ENCODE data around the gene OR2V1. TPM values are rescaled to one million over a fixed set of nuclear protein-coding genes. Genes with fewer than 3 reads are reported as not detected.
"Not testable (repeated sequence)": the region's sequence is repeated elsewhere in the genome, so short reads cannot be mapped to it uniquely, and the experiment has no call there.

Gene OR2V1
- total RNA-seq, 1 experiment from 2014 or later = not detected

DNA sequence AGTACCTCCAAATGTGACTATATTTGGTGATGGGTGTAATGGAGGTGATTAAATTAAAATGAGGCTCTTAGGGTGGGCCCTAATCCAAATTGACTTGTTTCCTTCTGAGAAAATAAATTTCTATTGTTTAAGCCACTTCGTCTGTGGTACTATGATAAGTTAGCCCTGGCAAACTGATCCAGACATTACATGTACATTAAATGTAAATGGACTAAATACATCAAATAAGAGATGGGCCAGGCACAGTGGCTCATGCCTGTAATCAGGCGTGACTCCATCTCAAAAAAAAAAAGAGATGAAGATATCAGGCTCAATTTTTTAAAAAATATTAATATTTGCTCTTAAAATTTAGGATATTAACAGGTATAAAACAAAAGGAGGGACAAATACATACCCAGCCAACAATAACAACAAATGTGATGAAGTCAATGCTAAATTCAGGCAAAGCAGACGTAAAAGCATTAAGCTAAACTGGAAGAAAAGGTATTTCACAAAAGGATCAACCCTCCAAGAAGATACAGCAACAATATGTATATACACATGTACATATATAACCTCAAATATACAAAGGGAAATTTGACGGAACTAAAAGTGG lies 5.5 kb upstream of the OR2V1 start:
- no peak for DNase-seq (ENCODE audit: low read depth, low spot score)
- in situ Hi-C loops (cut with HindIII; ENCODE audit: low pct_unique_long_range_greater_than_20kb, low sequenced_read_pairs) = no loop called here

DNA sequence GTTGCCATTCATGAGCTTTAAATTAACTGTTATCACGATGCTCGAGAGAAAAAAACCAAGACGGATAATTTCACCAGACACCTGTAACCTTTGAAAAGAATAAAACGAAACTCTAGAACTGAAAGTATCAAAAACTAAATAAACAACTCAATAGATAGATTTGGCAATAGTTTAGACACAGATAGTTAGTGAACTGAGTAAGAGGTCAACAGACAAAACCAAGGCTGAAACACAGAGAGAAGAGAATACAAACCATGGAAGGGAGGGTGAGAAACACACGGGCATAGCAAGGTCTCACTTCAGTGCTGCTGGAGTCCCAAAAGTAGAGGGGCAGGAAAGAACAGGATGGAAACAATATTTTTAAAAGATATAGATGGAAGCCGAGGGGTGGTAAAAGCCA lies 3.3 kb upstream of the OR2V1 start:
- in situ Hi-C loops (cut with HindIII; ENCODE audit: low pct_unique_long_range_greater_than_20kb, low sequenced_read_pairs) = no loop called here
- DNase-seq (ENCODE audit: low read depth, low spot score) = no peak

DNA sequence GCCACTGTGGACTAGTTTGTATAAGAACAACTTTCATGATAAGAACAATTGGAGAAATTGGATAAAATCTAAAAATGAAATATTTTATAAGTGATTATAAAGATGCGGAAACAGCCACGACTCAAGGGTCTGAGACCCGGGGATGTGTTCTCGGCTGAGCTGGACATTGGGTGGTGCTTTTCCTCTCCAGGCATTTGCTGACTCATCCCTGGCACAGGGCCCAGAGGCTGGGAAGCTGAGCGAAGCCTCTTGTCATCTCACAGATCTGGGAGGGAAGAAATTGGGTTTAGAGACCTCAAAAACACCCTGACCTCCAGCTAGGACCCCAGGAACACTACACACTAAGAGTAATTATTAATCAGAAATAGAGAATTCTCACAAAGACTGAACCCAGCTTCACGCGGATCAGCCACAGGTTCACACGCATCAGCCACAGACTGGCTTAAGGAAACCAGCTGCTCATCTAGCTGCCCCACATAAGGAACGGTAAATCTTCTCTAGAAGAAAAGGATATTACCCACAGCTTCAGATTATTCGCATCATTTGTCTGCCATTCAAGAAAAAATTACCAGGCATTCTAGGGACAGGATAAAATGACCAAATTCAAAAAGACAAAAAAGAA lies 2.8 kb upstream of the OR2V1 start:
- peak; percentile 25 for DNase-seq (ENCODE audit: low read depth, low spot score)

DNA sequence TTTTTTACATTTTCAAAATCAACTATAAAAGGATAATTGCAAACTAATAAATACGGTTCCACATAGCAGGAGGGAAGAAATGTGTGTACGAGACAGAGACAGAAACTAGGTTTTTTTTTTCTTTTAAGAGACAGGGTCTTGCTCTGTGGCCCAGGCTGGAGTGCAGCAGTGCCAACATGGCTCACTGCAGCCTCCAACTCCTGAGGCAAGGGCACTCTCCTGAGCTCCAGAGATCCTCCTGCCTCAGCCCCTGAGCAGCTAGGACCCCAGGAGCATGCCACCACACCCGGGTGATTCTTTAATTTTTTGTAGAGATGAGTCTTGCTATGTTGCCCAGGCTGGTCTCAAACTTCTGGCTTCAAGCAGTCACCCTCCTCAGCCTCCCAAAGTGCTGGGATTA lies 2.1 kb upstream of the OR2V1 start:
- in situ Hi-C loops (cut with HindIII; ENCODE audit: low pct_unique_long_range_greater_than_20kb, low sequenced_read_pairs) = no loop called here

More for the DNA sequence above, 2.8 kb upstream of the OR2V1 start:
- in situ Hi-C loops (cut with HindIII; ENCODE audit: low pct_unique_long_range_greater_than_20kb, low sequenced_read_pairs) = no loop called here

DNA sequence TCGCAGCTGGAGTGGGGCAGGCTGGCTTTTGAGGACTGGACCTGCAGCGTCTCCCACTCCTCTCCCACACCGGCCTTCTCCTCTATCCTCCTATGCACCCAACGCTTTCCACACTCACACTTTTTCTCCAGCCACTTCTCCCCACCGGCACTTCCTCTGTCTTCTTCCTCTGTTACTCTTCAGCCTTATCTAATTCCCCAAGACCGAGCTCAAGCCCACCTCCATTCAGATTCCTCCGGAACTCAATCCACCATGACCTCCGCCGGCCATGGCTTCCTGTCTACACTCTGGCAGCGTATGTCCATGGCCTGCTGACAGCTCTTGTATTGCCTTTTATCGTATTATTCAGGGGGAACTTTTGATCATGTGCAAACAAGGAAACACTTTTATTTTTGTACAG lies 545 bp upstream of the OR2V1 start:
- in situ Hi-C loops (cut with HindIII; ENCODE audit: low pct_unique_long_range_greater_than_20kb, low sequenced_read_pairs) = no loop called here

More for the DNA sequence above, 2.1 kb upstream of the OR2V1 start:
- DNase-seq (ENCODE audit: low read depth, low spot score) = no peak

DNA sequence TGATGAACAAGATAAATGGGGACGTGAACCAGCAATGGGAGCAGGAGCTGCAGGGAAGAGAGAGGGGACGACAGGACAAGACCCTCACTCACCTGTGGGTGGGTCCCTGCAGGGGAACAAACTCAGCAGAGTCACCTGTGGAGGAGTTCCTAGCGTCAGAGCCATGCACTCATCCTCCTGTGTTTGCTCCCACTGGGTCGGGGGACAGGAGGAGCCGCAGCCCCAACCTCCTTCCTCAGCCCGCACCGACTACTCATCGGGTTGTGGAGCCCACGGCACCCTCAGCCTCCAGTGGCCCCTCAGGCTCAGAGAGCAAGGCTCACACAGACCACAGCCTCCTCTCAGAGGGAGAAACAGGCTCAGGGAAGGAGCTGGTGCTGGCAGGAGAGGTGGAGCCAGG lies 888 bp downstream of the OR2V1 start:
- DNase-seq (ENCODE audit: low read depth, low spot score); in situ Hi-C loops (cut with HindIII; ENCODE audit: low pct_unique_long_range_greater_than_20kb, low sequenced_read_pairs): not testable (repeated sequence)

More for the DNA sequence above, 545 bp upstream of the OR2V1 start:
- no peak for DNase-seq (ENCODE audit: low read depth, low spot score)

DNA sequence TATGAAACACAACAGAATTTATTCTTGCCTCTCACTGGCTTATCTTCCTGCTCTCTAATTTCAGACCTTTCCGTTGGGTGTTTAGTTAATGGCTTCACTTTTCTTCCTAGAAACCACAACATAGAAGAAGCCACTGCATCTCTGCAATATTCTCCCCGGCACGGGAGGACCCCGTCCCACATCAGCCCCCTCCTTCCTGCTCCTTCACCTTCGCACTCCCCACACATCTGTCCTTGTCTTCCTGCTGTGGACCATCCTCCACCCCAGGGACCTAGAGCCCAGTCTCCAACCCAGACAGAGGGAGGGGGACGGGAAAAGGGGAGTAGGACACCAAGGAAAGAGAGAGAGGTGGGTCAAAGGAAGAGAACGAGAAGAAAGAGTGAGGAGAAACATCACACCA lies 1.4 kb downstream of the OR2V1 start:
- no peak for DNase-seq (ENCODE audit: low read depth, low spot score)
- in situ Hi-C loops (cut with HindIII; ENCODE audit: low pct_unique_long_range_greater_than_20kb, low sequenced_read_pairs) = no loop called here

DNA sequence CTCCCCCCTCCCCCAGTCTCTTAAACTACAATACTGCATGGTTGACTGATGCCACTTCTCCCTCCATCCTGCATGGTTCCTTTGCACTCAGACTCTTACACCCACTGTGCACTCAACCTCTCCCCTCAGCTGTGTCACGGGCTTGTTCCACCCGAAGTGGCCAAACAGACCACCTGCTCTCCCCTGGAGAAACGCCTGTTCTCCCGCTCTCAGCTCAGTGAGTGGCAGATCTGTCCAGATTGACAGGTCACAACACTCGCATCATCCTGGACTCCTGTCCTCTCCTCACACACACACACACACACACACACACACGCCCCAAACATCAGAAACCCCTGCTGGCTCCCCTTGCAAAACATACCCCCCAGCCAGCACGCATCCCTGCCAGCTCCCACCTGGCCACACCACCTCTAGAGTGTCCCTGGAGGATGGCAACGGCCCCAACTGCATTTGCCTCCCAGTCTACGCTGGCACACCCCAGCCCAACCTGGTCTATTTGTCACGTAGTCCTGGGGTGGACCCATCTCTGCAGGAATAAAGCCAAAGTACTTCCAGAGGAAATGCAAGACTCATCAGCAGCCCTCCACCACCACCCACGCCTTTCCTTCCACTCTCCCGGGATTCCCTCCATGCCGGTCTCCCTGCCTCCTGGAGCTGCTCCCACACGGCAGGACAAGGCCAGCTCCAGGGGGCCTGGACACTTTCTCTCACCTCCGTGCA lies 2.9 kb downstream of the OR2V1 start:
- no peak for DNase-seq (ENCODE audit: low read depth, low spot score)
- in situ Hi-C loops (cut with HindIII; ENCODE audit: low pct_unique_long_range_greater_than_20kb, low sequenced_read_pairs) = no loop called here

DNA sequence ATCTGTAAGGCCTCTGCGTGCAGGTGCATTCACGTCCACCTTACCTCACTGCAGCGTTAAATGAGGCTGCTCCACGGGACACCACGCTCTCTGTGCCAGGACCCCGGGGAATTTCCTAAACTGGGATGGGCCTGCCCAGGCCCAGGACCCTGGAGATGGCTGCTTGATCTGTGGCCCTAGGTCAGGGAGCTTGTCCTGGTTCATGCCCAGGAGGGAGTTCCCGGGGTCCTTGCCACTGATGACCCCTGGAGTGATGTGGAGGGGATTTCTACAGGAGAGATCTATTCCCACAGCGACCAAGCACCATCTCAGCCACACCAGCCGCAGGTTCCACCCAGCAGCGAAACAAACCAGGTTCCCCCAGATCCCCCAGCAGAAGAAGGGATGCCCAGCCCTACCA lies 3.5 kb downstream of the OR2V1 start:
- no peak for DNase-seq (ENCODE audit: low read depth, low spot score)
- in situ Hi-C loops (cut with HindIII; ENCODE audit: low pct_unique_long_range_greater_than_20kb, low sequenced_read_pairs) = no loop called here

DNA sequence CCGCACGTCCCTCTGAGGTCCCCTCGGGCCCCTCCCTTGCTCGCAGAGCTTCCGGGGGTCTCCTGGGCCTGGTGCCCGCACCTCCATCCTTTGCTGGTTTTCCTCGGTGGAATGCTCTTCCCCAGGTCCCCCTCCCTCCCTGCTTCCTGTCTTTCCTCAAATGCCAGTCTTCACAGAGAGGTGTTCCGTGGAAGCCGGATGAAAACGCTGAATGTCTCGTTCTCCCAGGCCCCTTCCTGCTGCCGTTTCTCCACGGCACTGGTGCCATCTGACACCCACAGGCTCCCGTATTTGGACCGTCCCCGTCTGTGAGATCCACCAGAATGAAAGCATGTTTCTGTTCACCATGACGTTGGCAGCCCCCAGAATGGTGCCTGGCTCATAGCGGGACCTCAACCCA lies 4.1 kb downstream of the OR2V1 start:
- in situ Hi-C loops (cut with HindIII; ENCODE audit: low pct_unique_long_range_greater_than_20kb, low sequenced_read_pairs) = no loop called here
- no peak for DNase-seq (ENCODE audit: low read depth, low spot score)

DNA sequence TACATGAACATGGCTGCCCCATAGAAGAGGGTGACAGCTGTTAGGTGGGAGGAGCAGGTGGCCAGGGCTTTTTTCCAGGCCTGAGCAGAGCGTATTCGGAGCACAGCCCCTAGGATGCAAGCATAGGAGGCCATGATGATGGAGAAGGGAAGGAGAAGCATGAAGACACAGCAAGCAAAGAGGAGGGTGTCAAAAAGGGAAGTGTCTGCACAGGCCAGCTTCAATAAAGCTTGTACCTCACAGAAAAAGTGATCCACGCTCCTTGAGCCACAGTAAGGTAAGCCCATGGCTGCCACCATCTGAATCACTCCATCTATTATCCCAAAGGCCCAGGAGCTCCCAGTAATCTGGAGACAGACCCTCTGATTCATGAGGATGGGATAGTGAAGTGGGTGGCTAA lies 6.4 kb downstream of the OR2V1 start:
- DNase-seq (ENCODE audit: low read depth, low spot score) = no peak
- in situ Hi-C loops (cut with HindIII; ENCODE audit: low pct_unique_long_range_greater_than_20kb, low sequenced_read_pairs) = no loop called here

DNA sequence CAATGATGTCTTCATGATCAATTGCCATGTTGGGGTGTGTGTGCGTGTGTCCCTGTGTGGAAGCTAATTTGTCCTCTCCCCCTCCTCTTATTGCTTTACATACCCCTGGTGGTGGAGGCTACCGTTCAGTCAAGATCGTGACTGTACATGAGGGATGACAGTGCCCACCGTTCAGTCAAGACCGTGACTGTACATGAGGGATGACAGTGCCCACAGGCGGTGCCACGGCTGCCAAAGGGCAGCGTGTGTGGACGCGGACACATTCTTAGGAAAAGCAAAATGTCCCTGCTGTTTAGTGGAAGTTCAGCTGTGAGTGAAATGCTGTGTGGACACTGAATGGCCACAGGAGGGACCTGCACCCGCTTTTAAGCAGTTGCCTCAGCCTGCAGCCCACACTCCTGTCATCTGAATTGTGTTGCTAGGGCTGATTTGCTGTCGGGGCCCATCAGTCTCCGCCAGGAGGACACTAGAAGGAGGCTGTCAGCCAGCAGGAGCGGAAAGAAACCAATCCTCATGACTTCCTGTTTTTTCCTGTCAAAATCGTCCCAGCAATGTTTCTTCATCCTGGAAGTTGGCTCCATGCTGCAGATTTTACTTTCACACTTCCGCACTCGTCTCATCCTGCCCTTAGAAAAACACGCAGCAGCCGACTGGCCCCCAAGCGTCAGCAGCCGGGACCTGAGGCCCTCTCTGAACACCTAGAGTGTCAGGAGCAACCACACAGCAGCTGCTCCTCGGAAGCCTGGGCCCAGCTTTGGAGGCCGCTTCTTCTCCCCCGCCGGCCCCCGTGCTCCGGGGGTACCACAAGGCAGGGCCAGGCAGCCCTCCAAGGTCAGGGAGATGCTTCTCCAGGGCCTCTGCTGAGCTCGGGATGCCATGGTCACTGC lies 9.1 kb downstream of the OR2V1 start:
- DNase-seq (ENCODE audit: low read depth, low spot score) = peak; percentile 15
- in situ Hi-C loops (cut with HindIII; ENCODE audit: low pct_unique_long_range_greater_than_20kb, low sequenced_read_pairs) = no loop called here

DNA sequence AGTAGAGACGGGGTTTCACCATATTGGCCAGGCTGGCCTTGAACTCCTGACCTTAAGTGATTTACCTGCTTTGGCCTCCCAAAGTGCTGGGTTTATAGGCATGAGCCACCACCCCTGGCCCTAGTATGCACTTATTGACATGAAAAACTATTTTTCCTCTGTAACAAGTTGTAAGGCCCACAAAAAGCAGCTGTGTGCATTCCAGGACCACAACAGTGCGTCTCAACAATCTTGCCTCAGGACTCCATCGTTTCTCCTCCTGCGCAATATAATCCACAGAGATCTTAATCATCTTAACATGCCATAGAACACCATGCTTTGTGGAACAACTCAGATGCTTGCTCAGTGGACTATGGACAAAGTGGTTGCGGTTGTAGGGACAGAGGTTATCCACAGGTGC lies 10.2 kb downstream of the OR2V1 start:
- no peak for DNase-seq (ENCODE audit: low read depth, low spot score)
- in situ Hi-C loops (cut with HindIII; ENCODE audit: low pct_unique_long_range_greater_than_20kb, low sequenced_read_pairs) = no loop called here

DNA sequence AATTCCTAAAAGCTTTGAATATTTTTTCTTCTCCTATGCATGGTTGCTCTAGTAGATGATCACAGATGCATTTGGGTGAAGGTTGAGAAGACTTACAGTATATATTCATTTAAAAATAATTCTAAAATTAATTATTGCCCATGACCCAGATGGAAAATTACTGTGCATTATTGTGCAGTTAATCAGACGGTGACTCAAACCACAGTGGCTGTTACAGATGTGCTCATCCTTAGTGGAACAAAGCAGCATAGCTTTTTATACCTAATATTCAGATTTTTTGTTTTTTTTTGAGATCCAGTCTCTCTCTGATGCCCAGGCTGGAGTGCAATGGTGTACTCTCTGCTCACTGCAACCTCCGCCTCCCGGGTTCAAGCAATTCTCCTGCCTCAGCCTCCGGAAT lies 10.7 kb downstream of the OR2V1 start:
- no peak for DNase-seq (ENCODE audit: low read depth, low spot score)
- in situ Hi-C loops (cut with HindIII; ENCODE audit: low pct_unique_long_range_greater_than_20kb, low sequenced_read_pairs) = no loop called here

DNA sequence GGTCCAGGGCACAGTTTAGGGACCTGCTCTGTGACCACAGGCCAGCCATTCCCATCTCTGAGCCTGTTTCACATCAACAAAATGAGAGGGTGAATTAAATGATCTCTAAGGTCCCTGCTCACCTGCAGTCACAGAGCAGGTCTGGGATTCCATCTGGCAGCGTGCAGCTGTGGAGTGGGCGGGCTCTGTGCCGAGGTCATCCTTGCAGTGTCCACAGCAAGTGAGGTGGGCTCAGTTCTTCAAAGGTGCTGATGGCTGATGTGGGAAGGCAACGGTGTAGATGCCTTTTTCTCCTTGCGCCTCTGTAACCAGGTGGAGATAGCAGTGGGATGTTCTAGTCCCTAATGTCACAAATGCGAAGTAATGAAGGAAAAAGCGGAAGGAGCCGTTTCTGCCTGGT lies 11.9 kb downstream of the OR2V1 start:
- in situ Hi-C loops (cut with HindIII; ENCODE audit: low pct_unique_long_range_greater_than_20kb, low sequenced_read_pairs) = no loop called here
- no peak for DNase-seq (ENCODE audit: low read depth, low spot score)

DNA sequence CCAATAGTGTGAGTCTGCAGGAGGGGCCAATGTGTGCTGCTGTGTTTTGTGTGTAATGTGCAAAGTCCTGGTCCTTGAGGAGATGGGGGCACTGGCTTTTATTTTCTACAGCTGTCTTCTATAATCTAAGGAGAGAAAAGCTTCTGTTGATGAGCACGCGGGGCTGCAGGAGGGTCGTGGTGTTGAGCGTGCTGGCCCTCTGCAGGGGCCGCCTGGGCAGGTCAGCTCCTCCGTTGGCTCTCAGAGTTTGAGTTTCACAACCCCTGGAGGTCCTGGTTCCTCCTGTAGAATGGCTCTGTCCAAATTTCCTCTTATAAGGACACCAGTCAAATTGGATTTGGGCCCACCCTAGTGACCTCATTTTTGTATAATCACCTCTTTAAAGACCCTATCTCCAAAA lies 12.6 kb downstream of the OR2V1 start:
- in situ Hi-C loops (cut with HindIII; ENCODE audit: low pct_unique_long_range_greater_than_20kb, low sequenced_read_pairs) = no loop called here

DNA sequence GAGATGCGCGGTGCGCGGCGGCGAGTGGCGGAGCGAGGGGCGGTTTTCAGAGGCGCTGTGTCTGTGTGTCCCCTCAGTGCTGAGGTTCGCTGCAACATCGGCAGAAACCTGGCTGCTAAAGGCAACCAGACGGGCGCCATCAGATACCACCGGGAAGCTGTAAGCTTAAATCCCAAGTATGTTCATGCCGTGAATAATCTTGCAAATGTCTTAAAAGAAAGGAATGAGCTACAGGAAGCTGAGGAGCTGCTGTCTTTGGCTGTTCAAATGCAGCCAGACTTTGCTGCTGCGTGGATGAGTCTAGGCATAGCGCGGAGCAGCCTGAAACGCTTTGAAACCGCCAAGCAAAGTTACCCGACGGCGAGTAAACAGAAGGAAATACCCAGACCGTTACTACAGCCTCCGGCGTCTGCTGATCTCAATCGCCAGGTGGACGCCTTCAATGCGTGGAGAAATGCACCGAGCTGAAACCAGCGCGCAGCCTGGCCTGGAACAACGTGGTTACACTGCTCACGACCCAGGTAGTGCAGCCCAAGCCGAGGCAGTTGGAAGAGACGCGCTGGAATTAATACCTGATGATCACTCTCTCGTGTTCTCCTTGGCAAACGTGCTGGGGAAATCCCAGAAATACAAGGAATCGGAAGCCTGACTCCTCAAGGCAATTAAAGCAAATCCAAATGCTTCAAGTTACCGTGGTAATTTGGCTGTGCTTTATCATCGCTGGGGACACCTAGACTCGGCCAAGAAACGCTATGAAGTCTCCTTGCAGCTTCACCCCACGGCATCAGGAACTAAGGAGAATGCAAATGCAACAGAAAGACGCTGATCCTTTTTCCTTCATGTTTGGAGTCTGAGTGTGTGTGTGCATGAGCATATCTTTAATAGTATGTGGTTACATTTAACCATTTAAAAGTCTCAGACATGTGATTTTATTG lies 15.9 kb downstream of the OR2V1 start:
- in situ Hi-C loops (cut with HindIII; ENCODE audit: low pct_unique_long_range_greater_than_20kb, low sequenced_read_pairs) = no loop called here
- no peak for DNase-seq (ENCODE audit: low read depth, low spot score)

More for the DNA sequence above, 12.6 kb downstream of the OR2V1 start:
- no peak for DNase-seq (ENCODE audit: low read depth, low spot score)

All from SK-MEL-5 (cell line).